ENCODE data around the gene PDE7B.

- TF ChIP-seq CTCF (IDR thresholded peaks at IDR 0.05): no peak
- TF ChIP-seq POLR2A (IDR thresholded peaks at IDR 0.05): no peak
Observed at GRCh38 chr6:136059308-136059707, 207.8 kb downstream of the PDE7B start.

Data from thyroid gland (tissue), 4 donors.